Measurements from ENCODE around the gene TNNI3K.

TNNI3K gene

DNA sequence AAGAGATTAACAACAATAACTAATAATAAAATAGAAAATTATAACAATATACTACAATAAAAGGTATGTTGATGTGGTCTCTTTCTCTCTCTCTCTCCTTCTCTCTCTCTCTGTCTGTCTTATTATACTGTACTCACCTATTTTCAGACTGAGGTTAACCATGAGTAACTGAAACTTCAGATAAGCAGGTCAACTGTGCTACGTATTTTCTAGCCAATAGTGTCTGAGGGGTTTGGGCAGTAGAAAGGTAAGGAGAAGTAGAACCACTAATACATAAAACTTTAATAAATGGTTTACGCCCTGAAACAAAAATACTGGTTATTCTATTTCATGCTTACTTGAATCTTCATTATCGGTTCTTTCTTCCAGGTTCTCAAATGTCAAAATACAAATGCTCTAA lies 348.2 kb downstream of the TNNI3K start:
- FAIRE-seq, result no peak

GRCh38 chr1:74584185-74584584 lies 349.0 kb downstream of the TNNI3K start:
- FAIRE-seq, result no peak

DNA sequence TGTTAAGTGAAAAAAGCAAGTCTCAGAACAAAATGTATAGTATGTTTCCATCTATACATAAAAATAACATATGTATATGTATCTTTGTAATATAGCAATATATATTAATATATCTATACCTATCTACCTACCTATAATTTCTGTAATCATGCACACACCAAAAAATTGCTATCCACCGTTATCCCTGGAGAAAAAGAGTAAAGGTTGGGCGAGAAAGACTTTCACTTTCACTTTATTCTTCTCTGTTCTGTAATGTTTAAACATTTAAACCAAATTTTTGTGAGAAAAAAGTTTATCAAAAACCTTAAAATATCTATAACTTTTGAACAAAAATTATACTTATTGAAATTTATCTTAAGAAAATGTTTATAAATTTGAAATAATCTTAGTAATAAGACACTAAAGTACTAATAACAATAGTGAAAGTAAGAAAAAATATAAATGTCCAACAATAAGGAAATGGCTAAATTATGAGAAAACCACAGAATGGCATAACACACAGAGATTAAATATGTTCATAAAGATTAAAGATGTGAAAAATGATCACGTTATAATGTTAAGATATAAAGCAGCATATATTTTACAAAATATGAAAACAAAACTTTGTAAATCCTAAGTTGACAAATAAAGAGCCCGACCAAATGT lies 351.2 kb downstream of the TNNI3K start:
- peak; percentile 29 for FAIRE-seq

DNA sequence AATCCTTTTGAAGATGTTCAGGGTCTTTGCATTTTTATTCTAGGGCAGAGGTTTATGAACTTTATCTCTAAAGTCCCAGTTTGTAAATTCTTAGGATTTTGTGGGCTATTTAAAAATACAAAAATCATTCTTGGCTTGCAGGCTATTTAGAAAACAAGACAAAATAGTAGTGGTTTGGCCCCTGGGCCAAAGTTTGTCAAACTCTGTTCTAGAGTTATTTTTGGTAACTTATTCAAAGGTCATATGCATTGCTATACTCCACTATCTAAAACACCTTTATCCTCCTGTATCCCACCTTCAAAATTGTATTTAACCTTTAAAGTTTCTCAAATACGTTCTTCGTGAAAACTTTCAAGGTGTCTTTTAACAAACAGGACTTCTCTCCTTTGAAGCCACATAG lies 352.7 kb downstream of the TNNI3K start:
- no peak for FAIRE-seq

DNA sequence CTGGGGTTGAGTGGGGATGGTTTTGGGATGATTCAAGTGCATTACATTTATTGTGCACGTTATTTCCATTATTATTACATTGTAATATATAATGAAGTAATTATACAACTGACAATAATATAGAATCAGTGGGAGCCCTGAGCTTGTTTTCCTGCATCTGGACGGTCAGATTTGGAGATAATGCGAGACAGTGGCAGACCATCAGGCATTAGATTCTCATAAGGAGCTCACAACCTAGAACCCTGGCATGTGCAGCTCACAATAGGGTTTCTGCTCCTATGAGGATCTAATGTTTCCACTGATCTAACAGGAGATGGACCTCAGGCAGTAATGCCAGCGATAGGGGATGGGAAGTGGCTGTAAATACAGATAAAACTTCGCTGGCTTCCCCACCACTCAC lies 355.1 kb downstream of the TNNI3K start:
- FAIRE-seq, result no peak

DNA sequence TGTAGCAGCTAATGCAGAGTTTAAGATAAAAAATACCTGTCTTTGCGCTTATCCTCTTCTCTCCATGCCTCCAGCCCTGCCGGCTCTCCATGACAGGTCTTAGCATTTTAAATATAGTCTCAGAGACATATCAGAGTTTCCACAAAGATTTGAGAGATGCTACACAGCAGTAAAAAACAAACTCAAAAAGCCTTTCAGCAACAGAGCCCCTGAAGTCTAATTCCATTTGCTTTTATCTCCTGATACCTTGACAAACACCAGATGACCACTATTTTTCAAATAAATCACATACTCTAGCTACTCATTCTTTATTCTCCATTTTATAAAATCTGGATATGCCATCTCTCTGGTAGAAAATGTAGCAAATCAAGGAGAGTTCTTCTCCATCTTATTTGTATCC lies 356.8 kb downstream of the TNNI3K start:
- FAIRE-seq, result no peak

DNA sequence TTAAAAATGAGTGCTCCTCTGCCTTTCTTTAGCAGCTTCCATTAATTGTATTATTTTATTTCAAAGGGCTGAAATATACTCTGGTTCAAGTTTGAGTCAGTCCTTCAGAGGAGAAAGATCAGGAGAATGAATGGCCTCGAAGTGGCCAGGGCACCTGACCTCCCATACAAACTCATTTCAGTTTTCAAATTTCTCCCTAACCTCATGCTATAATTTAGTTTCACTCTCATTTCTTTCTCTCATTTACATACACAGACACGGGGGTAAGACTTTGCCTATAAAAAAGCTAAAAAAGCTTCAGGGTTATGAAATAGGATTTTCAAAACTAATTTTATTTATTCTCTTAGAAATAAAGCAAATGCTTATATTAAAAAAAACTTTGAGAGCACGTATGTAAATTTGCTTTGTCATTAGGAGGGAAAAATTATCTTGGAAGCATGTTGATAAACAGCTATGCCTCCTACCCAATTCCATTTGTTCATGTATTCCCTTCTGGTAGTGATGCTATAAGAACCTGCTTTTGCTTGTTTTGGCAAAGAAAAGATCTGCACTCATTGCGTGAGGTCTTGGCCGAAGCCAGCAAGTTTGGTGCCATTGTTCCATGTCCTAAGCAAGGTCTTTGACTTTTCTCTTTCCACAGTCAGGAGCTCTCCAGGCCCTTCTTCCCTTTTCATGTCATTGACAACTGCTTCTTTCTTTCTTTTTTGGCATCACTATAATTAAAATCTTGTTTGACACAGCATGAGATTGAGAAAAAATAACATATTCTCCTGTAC lies 357.6 kb downstream of the TNNI3K start:
- no peak for FAIRE-seq
